Fibroblast of villous mesenchyme (primary cell): ENCODE results near the gene SERPINA5. TPM values are rescaled to one million over a fixed set of nuclear protein-coding genes. Genes with fewer than 3 reads are reported as not detected.

Experiments
- DNase-seq: peaks from one replicate; pipeline ENCODE4 v3.0.0-alpha.2; 2010; ENCODE audit warnings: low read depth
- H3K4me3 ChIP-seq: 2 replicates; pipeline ENCODE4 v1.5.1; 2011; ENCODE audit warnings: low read depth, mild to moderate bottlenecking, low read length
- total RNA-seq: library from RNA; depleted of rRNA; stranded (reverse); fragments of >200 nt; gene quantifications from 2 replicates; pipeline ENCODE4 v1.2.3, GENCODE V29; 2012
- TF ChIP-seq, protein P1 (sequence below): IDR thresholded peaks from 2 replicates; pipeline ENCODE4 v1.5.1; 2012; ENCODE audit warnings: low read depth, mild to moderate bottlenecking, low read length; ENCODE audit not compliant: insufficient read depth

SERPINA5 gene
- total RNA-seq, 1 donor, result not detected

DNA sequence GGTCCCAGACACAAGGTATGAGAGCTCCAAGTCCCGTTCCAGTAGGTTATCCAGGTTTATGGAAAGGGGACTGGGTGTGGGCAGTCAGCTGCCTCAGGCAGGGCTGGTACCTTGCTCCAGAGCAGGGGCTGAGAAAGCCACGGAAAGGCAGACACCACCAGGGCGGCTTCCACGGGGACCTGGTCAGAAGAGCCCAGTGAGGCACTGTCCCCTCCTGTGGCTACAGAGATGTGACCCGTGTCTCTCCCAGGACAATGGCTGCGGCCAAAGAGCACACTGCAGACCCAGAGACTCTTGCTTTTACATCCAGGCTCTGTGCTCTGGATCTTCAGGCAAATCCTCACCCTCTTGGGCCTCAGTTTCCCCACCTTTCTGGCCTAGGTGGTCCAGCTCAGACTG lies 11.2 kb upstream of the SERPINA5 start:
- TF ChIP-seq, protein P1, sequence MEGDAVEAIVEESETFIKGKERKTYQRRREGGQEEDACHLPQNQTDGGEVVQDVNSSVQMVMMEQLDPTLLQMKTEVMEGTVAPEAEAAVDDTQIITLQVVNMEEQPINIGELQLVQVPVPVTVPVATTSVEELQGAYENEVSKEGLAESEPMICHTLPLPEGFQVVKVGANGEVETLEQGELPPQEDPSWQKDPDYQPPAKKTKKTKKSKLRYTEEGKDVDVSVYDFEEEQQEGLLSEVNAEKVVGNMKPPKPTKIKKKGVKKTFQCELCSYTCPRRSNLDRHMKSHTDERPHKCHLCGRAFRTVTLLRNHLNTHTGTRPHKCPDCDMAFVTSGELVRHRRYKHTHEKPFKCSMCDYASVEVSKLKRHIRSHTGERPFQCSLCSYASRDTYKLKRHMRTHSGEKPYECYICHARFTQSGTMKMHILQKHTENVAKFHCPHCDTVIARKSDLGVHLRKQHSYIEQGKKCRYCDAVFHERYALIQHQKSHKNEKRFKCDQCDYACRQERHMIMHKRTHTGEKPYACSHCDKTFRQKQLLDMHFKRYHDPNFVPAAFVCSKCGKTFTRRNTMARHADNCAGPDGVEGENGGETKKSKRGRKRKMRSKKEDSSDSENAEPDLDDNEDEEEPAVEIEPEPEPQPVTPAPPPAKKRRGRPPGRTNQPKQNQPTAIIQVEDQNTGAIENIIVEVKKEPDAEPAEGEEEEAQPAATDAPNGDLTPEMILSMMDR, result no peak
- no peak for DNase-seq
- H3K4me3 ChIP-seq, result no peak overlapping the region

DNA sequence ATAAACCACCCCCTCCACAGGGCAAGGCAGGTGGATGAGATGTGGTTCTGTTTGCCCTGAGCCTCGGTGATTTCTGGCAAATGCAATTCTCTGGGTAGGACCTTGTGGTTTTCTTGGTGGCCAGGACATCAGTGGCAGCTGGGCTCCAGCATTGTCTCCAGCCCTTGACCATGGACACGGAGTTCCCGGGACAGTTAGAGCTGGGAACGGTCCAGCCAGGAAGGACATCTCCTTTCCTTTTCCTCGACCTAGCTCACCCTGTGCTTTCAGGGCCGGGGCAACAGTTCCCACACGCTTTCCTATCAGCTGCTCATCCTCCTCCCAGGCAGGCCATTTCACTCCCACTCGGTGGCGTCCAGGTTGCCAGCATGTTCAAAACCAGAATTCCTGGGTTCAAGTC lies 10.8 kb upstream of the SERPINA5 start:
- DNase-seq, result no peak
- TF ChIP-seq, protein P1, result no peak
- no peak overlapping the region for H3K4me3 ChIP-seq

DNA sequence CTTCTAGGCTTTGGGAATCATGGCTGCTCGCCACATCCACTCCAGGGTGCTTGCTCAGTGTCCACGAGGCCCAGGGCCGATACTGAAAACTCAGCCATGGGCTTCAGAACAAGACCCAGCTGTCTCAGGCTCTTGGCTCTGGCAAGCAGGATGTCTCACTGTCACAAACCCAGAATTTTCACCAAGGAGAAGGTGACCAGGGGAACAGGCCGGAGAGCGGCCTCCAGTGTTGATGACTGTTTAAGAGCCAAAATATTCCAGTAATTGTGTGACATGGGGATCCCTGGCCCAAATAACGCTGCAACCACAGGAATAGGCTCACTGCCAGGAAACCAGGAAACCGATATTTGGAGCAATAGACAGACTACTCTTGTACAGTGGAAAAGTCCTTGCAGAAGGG lies 9.8 kb upstream of the SERPINA5 start:
- no peak overlapping the region for H3K4me3 ChIP-seq
- TF ChIP-seq, protein P1, result no peak
- no peak for DNase-seq

DNA sequence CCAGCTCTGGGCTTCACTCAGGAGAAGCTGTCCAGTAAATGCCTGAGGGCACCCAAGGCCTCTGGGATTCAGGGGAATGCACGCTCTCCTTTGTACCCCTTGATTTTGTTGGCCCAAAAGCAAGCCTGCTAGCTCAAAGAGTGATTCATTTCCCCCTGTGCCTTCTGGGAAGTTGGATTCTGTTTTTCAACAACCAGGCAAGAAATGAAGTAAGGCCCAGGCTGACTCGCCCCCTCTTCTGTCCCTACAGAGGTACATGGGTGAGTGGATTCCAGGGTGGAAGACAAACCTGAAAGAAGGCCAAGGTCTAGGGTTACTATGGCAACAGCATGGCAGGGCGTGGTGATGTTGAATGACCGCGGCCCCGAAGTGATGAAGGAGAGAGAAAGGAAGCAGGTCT lies 9.3 kb upstream of the SERPINA5 start:
- TF ChIP-seq, protein P1, result no peak
- no peak overlapping the region for H3K4me3 ChIP-seq
- DNase-seq, result no peak

DNA sequence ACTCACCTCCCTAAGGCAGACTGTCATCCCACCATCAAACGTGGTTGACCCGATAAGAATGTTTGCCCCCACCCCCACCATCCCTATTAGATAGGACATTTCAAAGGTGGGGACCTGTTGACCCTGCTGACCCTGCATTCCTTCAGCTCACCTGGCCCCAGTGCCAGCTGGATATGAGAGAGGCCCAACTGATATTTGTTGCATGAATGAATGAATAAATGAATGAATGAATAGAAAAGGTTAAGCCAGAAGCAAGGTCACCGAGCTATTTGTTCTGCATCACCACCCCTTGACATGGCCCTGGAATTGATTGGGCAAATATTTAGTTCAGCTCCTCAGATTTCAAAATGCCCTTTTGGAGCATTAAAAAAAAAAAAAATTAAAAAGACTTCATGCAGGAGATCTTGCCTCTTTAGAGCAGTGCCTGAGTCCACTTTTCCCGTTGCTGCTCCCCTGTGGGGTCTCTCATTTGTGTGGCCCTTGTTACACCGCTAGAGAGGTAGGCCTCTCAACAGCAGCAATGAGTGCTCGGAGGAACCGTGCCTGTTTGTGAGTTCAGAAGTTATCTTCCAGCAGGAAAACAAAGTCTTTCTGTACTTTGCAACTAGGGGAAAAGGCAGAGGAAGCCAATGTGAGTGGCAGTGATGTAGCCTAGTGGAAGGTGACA lies 8.5 kb upstream of the SERPINA5 start:
- TF ChIP-seq, protein P1, result no peak
- no peak overlapping the region for H3K4me3 ChIP-seq
- DNase-seq, result no peak

DNA sequence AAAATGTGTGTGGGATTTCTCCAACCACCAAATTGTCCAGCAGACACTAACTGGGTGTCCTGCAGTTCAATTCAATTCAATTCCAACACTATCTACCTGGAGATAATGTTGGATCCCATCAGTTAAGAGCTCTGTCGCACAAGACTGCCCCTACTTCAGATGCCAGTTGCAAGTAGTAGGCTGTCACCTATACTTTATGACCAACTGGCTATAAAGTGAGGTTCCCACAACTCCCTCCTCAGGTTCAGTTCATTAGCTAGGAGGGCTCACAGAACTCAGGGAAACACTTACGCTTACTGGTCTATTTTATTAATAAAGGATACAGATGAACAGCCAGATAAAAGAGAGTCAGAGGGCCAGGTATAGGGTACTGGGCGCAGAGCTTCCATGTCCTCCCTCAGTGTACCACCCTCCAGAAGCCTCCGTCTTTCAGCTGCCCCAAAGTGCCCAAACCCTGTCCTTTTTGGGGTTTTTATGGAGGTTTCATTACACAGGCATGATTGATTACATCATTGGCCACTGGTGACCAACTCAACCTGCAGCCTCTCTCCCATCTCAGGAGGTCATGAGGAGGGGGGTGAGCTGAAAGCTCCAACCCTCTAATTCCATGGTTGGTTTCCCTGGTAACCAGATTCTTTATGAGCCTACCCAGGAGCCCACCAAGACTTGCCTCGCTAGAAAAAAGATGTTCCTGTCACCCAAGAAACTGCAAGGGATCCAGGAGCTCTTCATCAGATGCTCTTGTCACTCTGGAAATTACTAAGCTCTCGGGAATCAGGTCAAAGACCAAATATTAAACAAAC lies 7.5 kb upstream of the SERPINA5 start:
- no peak overlapping the region for H3K4me3 ChIP-seq
- TF ChIP-seq, protein P1, result no peak
- DNase-seq, result no peak
